H54 (cell line): Measurements from ENCODE around the gene STARD9.
"Not testable (repeated sequence)": the region's sequence is repeated elsewhere in the genome, so short reads cannot be mapped to it uniquely, and the experiment has no call there.

Experiments used
- DNase-seq: peaks from one replicate; pipeline ENCODE4 v3.0.0; 2011; ENCODE audit warnings: low spot score, mixed read lengths; ENCODE audit not compliant: insufficient read length
- FAIRE-seq: peaks from 3 replicates; lab custom pipeline; 2011; peaks lifted over from hg19 to GRCh38; lab: Jason Lieb, UNC
- POLR2A ChIP-seq: IDR thresholded peaks from 2 replicates; pipeline ENCODE4 v1.6.1; 2011; ENCODE audit warnings: low read depth, mild to moderate bottlenecking, low read length

STARD9 gene

DNA sequence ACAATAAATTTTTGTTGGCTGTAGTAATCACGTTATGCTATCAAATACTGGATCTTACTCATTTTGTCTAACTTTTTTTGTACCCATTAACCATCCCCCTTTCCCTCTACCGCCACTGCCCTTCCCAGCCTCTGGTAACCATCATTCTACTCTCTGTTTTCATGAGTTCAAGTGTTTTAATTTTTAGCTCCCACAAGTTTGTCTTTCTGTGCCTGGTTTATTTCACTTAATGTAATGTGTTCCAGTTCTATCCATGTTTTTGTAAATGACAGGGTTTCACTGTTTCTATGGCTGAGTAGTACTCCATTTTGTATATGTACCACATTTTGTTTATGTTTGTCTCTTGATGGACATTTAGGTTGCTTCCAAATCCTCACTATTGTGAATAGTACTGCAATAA lies 52.1 kb downstream of the STARD9 start:
- DNase-seq (no peak), FAIRE-seq (no peak)
- TF ChIP-seq POLR2A = no peak

DNA sequence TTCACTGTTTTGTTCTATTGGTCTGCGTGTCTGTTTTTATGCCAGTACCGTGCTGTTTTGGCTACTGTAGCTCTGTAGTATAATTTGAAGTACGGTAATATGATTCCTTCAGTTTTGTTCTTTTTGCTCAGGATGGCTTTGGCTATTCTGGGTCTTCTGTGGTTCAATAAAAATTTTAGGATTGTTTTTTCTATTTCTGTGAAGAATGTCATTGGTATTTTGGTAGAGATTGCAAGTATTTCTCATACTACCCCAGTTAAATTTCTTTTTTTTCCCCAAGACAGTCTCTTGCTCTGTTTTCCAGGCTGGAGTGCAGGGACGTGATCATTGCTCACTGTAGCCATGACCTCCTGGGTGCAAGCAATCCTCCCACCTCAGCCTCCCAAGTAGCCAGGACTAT lies 53.4 kb downstream of the STARD9 start:
- no peak for DNase-seq
- FAIRE-seq = no peak

GRCh38 chr15:42632105-42632675 lies 56.8 kb downstream of the STARD9 start:
- TF ChIP-seq POLR2A = no peak
- DNase-seq (no peak), FAIRE-seq (no peak)

More for the DNA sequence above, 53.4 kb downstream of the STARD9 start:
- no peak for TF ChIP-seq POLR2A

- TF ChIP-seq POLR2A = no peak
- no peak for DNase-seq
- FAIRE-seq = no peak
Observed at GRCh38 chr15:42640109-42640508, 64.7 kb downstream of the STARD9 start.

DNA sequence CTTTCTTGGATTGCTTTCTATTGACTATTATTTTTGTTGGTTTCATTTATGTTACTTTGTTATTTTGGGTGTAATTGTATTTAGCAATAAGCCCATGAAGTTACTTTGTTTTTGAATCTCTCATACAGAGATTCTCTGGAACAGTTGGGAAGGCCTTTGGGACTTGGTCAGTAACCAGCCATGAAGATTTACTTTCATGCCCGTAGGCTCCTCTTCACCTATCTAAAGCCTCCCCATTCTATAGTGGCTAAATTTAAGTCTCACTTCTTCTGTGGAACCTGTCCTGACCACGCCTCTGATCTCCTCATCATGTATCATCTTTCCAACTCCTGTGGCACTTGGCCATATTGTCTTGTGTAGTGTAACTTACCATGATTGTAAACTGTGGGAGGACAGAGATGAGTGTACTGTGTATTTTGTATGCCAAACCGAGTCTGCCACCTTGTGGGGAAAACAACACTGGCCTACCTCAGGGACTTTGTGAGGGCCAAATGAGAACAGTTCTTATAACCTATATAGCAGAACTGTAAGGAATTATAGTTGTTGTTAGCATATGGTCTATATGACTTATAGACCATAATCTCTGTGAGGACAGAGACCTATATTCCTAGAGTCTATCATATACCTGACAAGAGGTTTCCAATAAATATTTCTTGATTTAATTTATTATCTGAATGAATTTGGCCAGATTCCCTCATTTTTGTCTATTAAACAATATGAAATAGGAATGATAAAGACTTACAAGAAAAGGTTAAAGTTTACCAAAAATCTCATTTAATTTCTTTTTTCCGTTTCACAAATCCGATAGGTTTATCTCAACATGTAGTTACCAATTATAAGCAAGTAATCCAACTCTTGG lies 75.0 kb downstream of the STARD9 start:
- no peak for TF ChIP-seq POLR2A
- FAIRE-seq = peak; percentile 100
- peak; percentile 31 for DNase-seq

DNA sequence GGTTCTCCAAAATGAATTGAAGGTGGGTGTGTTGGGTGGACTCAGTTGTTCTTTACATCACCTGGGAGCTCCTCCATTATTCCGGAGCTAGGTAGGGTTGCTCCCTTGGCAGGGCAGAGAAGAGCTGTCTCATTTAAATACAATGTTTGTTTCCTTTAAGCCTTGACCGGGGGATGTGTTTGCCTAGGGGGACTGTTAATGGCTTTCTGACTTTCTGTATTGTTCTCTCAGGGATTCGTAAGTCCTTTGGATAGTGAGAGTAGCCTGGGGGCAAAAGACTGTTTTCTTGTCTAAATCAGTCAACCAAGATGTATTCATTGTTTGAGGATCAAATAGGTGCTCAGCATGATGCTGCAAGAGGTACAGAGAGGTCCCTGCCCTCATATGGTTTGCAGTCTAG lies 90.4 kb downstream of the STARD9 start:
- TF ChIP-seq POLR2A = no peak
- no peak for DNase-seq
- no peak for FAIRE-seq

DNA sequence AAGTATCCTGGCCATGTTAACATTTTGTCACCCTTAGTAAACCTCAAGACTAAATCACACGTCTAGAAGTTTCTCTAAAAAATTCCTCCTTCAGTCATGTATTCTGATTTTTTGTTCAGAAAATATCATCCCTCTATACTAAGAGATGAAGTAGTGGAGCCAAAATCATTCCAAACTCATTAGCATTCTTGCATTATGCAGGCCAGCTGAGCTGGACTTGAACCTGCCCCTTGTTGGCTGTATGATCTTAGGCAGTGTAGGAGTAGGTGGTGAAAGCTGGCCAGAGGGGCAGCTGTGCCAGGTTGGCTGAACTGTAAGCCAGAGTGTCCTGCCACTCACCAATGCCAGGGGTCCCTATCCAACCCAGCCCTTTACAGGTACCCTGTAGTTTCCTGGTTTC lies 92.4 kb downstream of the STARD9 start:
- no peak for FAIRE-seq
- no peak for DNase-seq
- no peak for TF ChIP-seq POLR2A

- FAIRE-seq (no peak), DNase-seq (no peak)
- TF ChIP-seq POLR2A = no peak
Observed at GRCh38 chr15:42670451-42670850, 95.0 kb downstream of the STARD9 start.

- no peak for TF ChIP-seq POLR2A
- no peak for FAIRE-seq
- no peak for DNase-seq
Observed at GRCh38 chr15:42672444-42672843, 97.0 kb downstream of the STARD9 start.

- no peak for DNase-seq
- no peak for FAIRE-seq
- no peak for TF ChIP-seq POLR2A
Observed at GRCh38 chr15:42674472-42674871, 99.1 kb downstream of the STARD9 start.

DNA sequence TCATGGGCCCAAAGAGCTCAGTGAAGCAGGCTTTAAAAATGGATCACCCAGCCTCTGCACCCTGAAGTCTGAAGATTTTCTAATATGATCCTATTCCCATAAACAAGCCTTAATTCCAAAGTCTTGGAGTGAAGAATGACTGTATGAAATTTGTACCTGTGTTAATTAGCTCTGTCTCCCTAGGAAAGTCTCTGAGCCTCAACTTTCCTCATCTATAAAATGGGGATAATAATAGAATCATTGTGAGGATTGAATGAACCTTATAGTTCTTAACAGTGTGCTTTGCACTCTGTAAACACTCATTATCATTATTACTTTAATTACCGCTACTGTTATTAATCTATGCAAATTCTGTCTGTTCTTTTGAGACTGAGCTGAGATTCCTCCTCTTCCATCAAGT lies 99.6 kb downstream of the STARD9 start:
- no peak for TF ChIP-seq POLR2A
- FAIRE-seq (no peak), DNase-seq (no peak)

- DNase-seq (no peak), FAIRE-seq (no peak)
- no peak for TF ChIP-seq POLR2A
Observed at GRCh38 chr15:42679285-42680141, 104.1 kb downstream of the STARD9 start.

GRCh38 chr15:42680142-42680482 lies 104.7 kb downstream of the STARD9 start:
- not testable (repeated sequence) for FAIRE-seq
- peak; percentile 57 for DNase-seq

DNA sequence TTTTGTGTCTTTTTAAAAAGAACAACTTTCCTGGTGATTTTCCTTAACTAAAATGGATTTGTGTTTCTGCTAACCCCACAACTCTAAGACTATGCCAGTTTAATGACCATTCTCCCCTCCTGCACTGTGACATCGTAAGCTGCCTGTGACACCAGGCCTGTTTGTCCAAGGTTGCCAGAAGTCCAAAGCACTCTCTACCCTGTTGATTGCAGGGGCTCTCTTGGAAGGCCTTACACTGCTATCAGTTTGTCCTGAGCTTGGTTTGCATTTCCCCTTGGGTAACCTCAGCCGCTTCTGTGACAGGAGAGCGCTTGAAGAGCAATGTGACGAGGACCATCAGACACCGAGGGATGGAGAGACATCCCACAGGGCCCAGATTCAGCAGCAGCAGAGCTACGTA lies 105.7 kb downstream of the STARD9 start:
- no peak for FAIRE-seq
- no peak for DNase-seq
- no peak for TF ChIP-seq POLR2A

DNA sequence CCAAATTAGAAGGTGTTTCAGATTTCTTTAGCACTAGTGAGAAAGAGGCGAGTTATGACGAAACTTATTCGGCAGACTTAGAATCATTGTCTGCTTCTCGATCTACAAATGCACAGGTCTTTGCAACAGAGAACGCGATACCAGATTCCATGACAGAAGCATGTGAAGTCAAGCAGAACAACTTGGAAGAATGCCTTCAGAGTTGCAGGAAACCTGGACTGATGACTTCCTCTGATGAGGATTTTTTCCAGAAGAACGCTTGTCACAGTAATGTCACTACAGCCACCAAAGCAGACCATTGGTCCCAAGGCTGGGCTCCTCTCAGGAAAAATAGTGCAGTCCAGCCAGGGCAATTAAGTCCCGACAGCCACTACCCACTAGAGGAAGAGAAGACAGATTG lies 110.9 kb downstream of the STARD9 start:
- no peak for FAIRE-seq
- no peak for DNase-seq
- no peak for TF ChIP-seq POLR2A
